Mesothelial cell of epicardium (in vitro differentiated cells): ENCODE measurements around the gene RAB11B. TPM values are rescaled to one million over a fixed set of nuclear protein-coding genes. Genes with fewer than 3 reads are reported as not detected.
"Not testable (repeated sequence)": the region's sequence is repeated elsewhere in the genome, so short reads cannot be mapped to it uniquely, and the experiment has no call there.

Source experiments
- DNase-seq, 2 experiments: peaks; one replicate each; pipeline ENCODE4 v3.0.0; 2021; ENCODE audit warnings: low spot score in 2 of 2; ENCODE audit not compliant: unreplicated experiment in 2 of 2
- H3K27ac Mint-ChIP-seq: 2 replicates; pipeline ENCODE4 v1.8.0; 2021; ENCODE audit warnings: mixed read lengths
- H3K27me3 Mint-ChIP-seq: 2 replicates; pipeline ENCODE4 v1.8.0; 2021; ENCODE audit warnings: low read depth, mixed read lengths
- H3K36me3 Mint-ChIP-seq: 2 replicates; pipeline ENCODE4 v1.8.0; 2021; ENCODE audit warnings: mixed read lengths
- H3K4me1 Mint-ChIP-seq: 2 replicates; pipeline ENCODE4 v1.8.0; 2021; ENCODE audit warnings: mixed read lengths
- H3K4me3 Mint-ChIP-seq: 2 replicates; pipeline ENCODE4 v1.8.0; 2021; ENCODE audit warnings: mild to moderate bottlenecking, moderate library complexity, mixed read lengths
- H3K9me3 Mint-ChIP-seq: 2 replicates; pipeline ENCODE4 v1.8.0; 2021; ENCODE audit warnings: mixed read lengths
- CTCF ChIP-seq: fragments of 200-600 bp; sonication (generic); IDR thresholded peaks from one replicate; pipeline ENCODE4 v1.5.0; 2021; ENCODE audit warnings: antibody characterized with exemption; ENCODE audit not compliant: unreplicated experiment
- total RNA-seq: library from RNA; stranded (reverse); gene quantifications from 3 replicates; pipeline ENCODE4 v1.2.1, GENCODE V29; 2021

RAB11B gene
- total RNA-seq, 1 donor from 2014 or later: 151 TPM

GRCh38 chr19:8399681-8400188, 9.6 kb downstream of the RAB11B start:
- Mint-ChIP-seq H3K27ac (no peak overlapping the region), H3K4me3 (no peak overlapping the region), H3K36me3 (peaks cover 15% of the 10 kb centered on the region), H3K27me3 (no peaks in the 10 kb centered on the region), H3K4me1 (peaks cover 21% of the 10 kb centered on the region), H3K9me3 (no peaks in the 10 kb centered on the region)
- DNase-seq: no peak
- TF ChIP-seq CTCF: no peak

GRCh38 chr19:8401981-8402411, 11.8 kb downstream of the RAB11B start:
- H3K4me3 Mint-ChIP-seq: no peak overlapping the region
- no peaks in the 10 kb centered on the region for H3K9me3 Mint-ChIP-seq
- H3K36me3 Mint-ChIP-seq: peaks cover 19% of the 10 kb centered on the region
- peak overlapping the region; percentile 12 for H3K27ac Mint-ChIP-seq
- H3K4me1 Mint-ChIP-seq: peaks cover 14% of the 10 kb centered on the region
- H3K27me3 Mint-ChIP-seq: no peaks in the 10 kb centered on the region
- TF ChIP-seq CTCF: no peak
- no peak for DNase-seq

- no peaks in the 10 kb centered on the region for H3K27me3 Mint-ChIP-seq
- no peaks in the 10 kb centered on the region for H3K9me3 Mint-ChIP-seq
- TF ChIP-seq CTCF: no peak
- DNase-seq: no peak
- no peak overlapping the region for H3K27ac Mint-ChIP-seq
- H3K36me3 Mint-ChIP-seq: peaks cover 19% of the 10 kb centered on the region
- peaks cover 3% of the 10 kb centered on the region for H3K4me1 Mint-ChIP-seq
- H3K4me3 Mint-ChIP-seq: no peak overlapping the region
Measured at GRCh38 chr19:8403098-8403819, 13.1 kb downstream of the RAB11B start.

- H3K4me1 Mint-ChIP-seq: no peaks in the 10 kb centered on the region
- no peak overlapping the region for H3K4me3 Mint-ChIP-seq
- H3K27ac Mint-ChIP-seq: no peak overlapping the region
- H3K9me3 Mint-ChIP-seq: no peaks in the 10 kb centered on the region
- H3K36me3 Mint-ChIP-seq: peaks cover 19% of the 10 kb centered on the region
- TF ChIP-seq CTCF: no peak
- no peaks in the 10 kb centered on the region for H3K27me3 Mint-ChIP-seq
- DNase-seq: no peak
Measured at GRCh38 chr19:8403820-8404109, 13.6 kb downstream of the RAB11B start.

GRCh38 chr19:8404391-8405151, 14.4 kb downstream of the RAB11B start:
- H3K27ac Mint-ChIP-seq: no peak overlapping the region
- H3K36me3 Mint-ChIP-seq: peaks cover 18% of the 10 kb centered on the region
- no peak overlapping the region for H3K4me3 Mint-ChIP-seq
- TF ChIP-seq CTCF: no peak
- H3K27me3 Mint-ChIP-seq: no peaks in the 10 kb centered on the region
- H3K4me1 Mint-ChIP-seq: no peaks in the 10 kb centered on the region
- H3K9me3 Mint-ChIP-seq: no peaks in the 10 kb centered on the region
- DNase-seq: no peak

GRCh38 chr19:8410718-8411117, 20.6 kb downstream of the RAB11B start:
- not testable (repeated sequence) for H3K27ac Mint-ChIP-seq, H3K4me1 Mint-ChIP-seq, H3K9me3 Mint-ChIP-seq, H3K4me3 Mint-ChIP-seq, H3K36me3 Mint-ChIP-seq, DNase-seq, H3K27me3 Mint-ChIP-seq
